SK-N-SH (cell line): Measurements from ENCODE around the gene UPF2. TPM values are rescaled to one million over a fixed set of nuclear protein-coding genes. Genes with fewer than 3 reads are reported as not detected.

Source experiments
- CTCF ChIA-PET: fragments of 300-600, 350-600 bp; formaldehyde crosslinking; extraction: SDS; loops from one replicate; lab custom pipeline; 2021; lab: Yijun Ruan, JAX
- POLR2A ChIA-PET: fragments of 350-600 bp; sonication (Branson Sonifier 250); formaldehyde crosslinking; extraction: SDS; loops from one replicate; lab custom pipeline; 2020; ENCODE audit warnings: antibody characterized with exemption, inconsistent platforms; lab: Yijun Ruan, JAX
- DNase-seq: peaks from one replicate; pipeline ENCODE4 v3.0.0; 2012
- H2AFZ ChIP-seq: fragments of 200-600 bp; sonication (generic); 2 replicates; pipeline ENCODE4 v1.8.1; 2016; ENCODE audit warnings: antibody characterized with exemption, mild to moderate bottlenecking, low read depth
- H3F3A ChIP-seq: fragments of 200-600 bp; sonication (generic); replicated peaks from 2 replicates; pipeline ENCODE3; 2016; ENCODE audit warnings: antibody characterized with exemption, mild to moderate bottlenecking; ENCODE audit not compliant: insufficient read depth
- H3K27ac ChIP-seq, 2 experiments: fragments of 200-500 bp in 1 of 2; fragments of 200-600 bp in 1 of 2; sonication (Bioruptor generic) in 1 of 2; sonication (generic), shearing (Covaris generic) in 1 of 2; 2 replicates each; pipeline versions ENCODE4 v1.5.1 to v1.6.1; 2014 to 2016; ENCODE audit warnings: low read depth in 2 of 2, inconsistent platforms in 1 of 2, low read length in 1 of 2, mild to moderate bottlenecking in 1 of 2, mixed read lengths in 1 of 2
- H3K27me3 ChIP-seq: fragments of 200-600 bp; sonication (generic), shearing (Covaris generic); 2 replicates; pipeline ENCODE4 v1.6.1; 2016; ENCODE audit warnings: mixed run types; ENCODE audit not compliant: insufficient read depth
- H3K36me3 ChIP-seq, 2 experiments: fragments of 200-500 bp in 1 of 2; fragments of 200-600 bp in 1 of 2; sonication (Bioruptor generic) in 1 of 2; sonication (generic) in 1 of 2; replicated peaks in 1 of 2; 2 replicates each; pipeline versions ENCODE3 to v1.5.1; 2014 to 2016; ENCODE audit warnings: low read length in 1 of 2, mild to moderate bottlenecking in 1 of 2; ENCODE audit not compliant: insufficient read depth in 2 of 2, control insufficient read depth in 1 of 2
- H3K4me1 ChIP-seq, 2 experiments: fragments of 200-500 bp in 1 of 2; fragments of 200-600 bp in 1 of 2; sonication (Bioruptor generic) in 1 of 2; sonication (generic), shearing (Covaris generic) in 1 of 2; 2 replicates each; pipeline versions ENCODE4 v1.5.1 to v1.6.1; 2014 to 2016; ENCODE audit warnings: low read depth in 1 of 2, low read length in 1 of 2, mixed run types in 1 of 2; ENCODE audit not compliant: insufficient read depth in 2 of 2, control insufficient read depth in 1 of 2
- H3K4me2 ChIP-seq: fragments of 200-600 bp; sonication (generic), shearing (Covaris generic); 2 replicates; pipeline ENCODE4 v1.6.1; 2017; ENCODE audit warnings: mixed run types
- H3K4me3 ChIP-seq, 2 experiments: fragments of 200-500 bp in 1 of 2; fragments of 200-600 bp in 1 of 2; sonication (Bioruptor generic) in 1 of 2; sonication (generic), shearing (Covaris generic) in 1 of 2; 2 replicates each; pipeline versions ENCODE4 v1.5.1 to v1.8.1; 2014 to 2016; ENCODE audit warnings: low read depth in 2 of 2, inconsistent platforms in 1 of 2, low read length in 1 of 2, mild to moderate bottlenecking in 1 of 2, mixed read lengths in 1 of 2, moderate library complexity in 1 of 2
- H3K79me2 ChIP-seq: fragments of 200-600 bp; sonication (generic); 2 replicates; pipeline ENCODE4 v1.8.1; 2017; ENCODE audit warnings: mild to moderate bottlenecking; ENCODE audit not compliant: insufficient read depth
- H3K9ac ChIP-seq: fragments of 200-600 bp; sonication (generic); 2 replicates; pipeline ENCODE4 v1.6.1; 2017; ENCODE audit warnings: mixed run types
- H3K9me2 ChIP-seq: fragments of 200-600 bp; sonication (generic); 2 replicates; pipeline ENCODE4 v1.6.1; 2017; ENCODE audit warnings: mixed run types
- H3K9me3 ChIP-seq: fragments of 200-600 bp; sonication (generic); 2 replicates; pipeline ENCODE4 v1.6.1; 2017; ENCODE audit warnings: mixed run types, mild to moderate bottlenecking, moderate library complexity
- H4K20me1 ChIP-seq: fragments of 200-600 bp; sonication (generic); 2 replicates; pipeline ENCODE4 v1.6.1; 2017; ENCODE audit warnings: mild to moderate bottlenecking, mixed run types; ENCODE audit not compliant: insufficient read depth
- CHD2 ChIP-seq: fragments of 150-350 bp; IDR thresholded peaks from 2 replicates; pipeline ENCODE4 v1.6.1; 2018; ENCODE audit warnings: low read length; ENCODE audit not compliant: partially characterized antibody
- EZH2phosphoT487 ChIP-seq: fragments of 200-600 bp; sonication (generic); IDR thresholded peaks from 2 replicates; pipeline ENCODE4 v1.6.1; 2017; ENCODE audit warnings: low read depth, mixed run types, mild to moderate bottlenecking, antibody characterized with exemption, moderate library complexity, borderline replicate concordance
- FOSL2 ChIP-seq: IDR thresholded peaks from 2 replicates; pipeline ENCODE4 v1.4.0; 2012; ENCODE audit warnings: low read depth, mild to moderate bottlenecking, moderate library complexity, borderline replicate concordance
- FOXJ3 ChIP-seq: sonication (generic); formaldehyde crosslinking; IDR thresholded peaks from 2 replicates; pipeline ENCODE4 v1.5.1; 2020; ENCODE audit warnings: mild to moderate bottlenecking, missing genetic modification reagents
- GABPA ChIP-seq: IDR thresholded peaks from 2 replicates; pipeline ENCODE4 v1.4.0; 2012; ENCODE audit warnings: low read depth, mild to moderate bottlenecking
- GATA2 ChIP-seq: sonication (generic); formaldehyde crosslinking; IDR thresholded peaks from 2 replicates; pipeline ENCODE4 v1.5.0; 2020; ENCODE audit warnings: mild to moderate bottlenecking, missing genetic modification reagents
- MAX ChIP-seq: IDR thresholded peaks from 2 replicates; pipeline ENCODE4 v1.4.0; 2012; ENCODE audit warnings: low read depth
- NFIC ChIP-seq: IDR thresholded peaks from 2 replicates; pipeline ENCODE4 v1.4.0; 2012; ENCODE audit warnings: borderline replicate concordance
- POLR2AphosphoS5 ChIP-seq: IDR thresholded peaks from 2 replicates; pipeline ENCODE4 v1.6.1; 2012; ENCODE audit warnings: low read depth, low read length
- RAD21 ChIP-seq: IDR thresholded peaks from 2 replicates; pipeline ENCODE4 v1.6.1; 2012; ENCODE audit warnings: mild to moderate bottlenecking, low read length
- RCOR1 ChIP-seq: fragments of 150-350 bp; IDR thresholded peaks from 2 replicates; pipeline ENCODE4 v1.6.1; 2017; ENCODE audit warnings: antibody characterized with exemption, low read length
- REST ChIP-seq: IDR thresholded peaks from 2 replicates; pipeline ENCODE4 v1.6.1; 2012; ENCODE audit warnings: mild to moderate bottlenecking, low read depth, low read length, moderate library complexity
- RFX5 ChIP-seq: IDR thresholded peaks from 2 replicates; pipeline ENCODE4 v1.6.1; 2012; ENCODE audit warnings: mild to moderate bottlenecking, improper control_type of control experiment, low read length
- RXRA ChIP-seq: IDR thresholded peaks from 2 replicates; pipeline ENCODE4 v1.4.0; 2012; ENCODE audit warnings: low read depth, mild to moderate bottlenecking, borderline replicate concordance
- SIN3A ChIP-seq: IDR thresholded peaks from 2 replicates; pipeline ENCODE4 v1.6.1; 2012; ENCODE audit warnings: low read depth, mild to moderate bottlenecking, low read length, moderate library complexity, borderline replicate concordance
- SMC3 ChIP-seq: IDR thresholded peaks from 2 replicates; pipeline ENCODE4 v1.6.1; 2012; ENCODE audit warnings: low read depth, low read length, improper control_type of control experiment
- TAF1 ChIP-seq: IDR thresholded peaks from 2 replicates; pipeline ENCODE4 v1.6.1; 2012; ENCODE audit warnings: low read depth, mild to moderate bottlenecking, low read length, moderate library complexity, borderline replicate concordance
- TEAD4 ChIP-seq: IDR thresholded peaks from 2 replicates; pipeline ENCODE4 v1.4.0; 2012; ENCODE audit warnings: mild to moderate bottlenecking, borderline replicate concordance; ENCODE audit not compliant: insufficient read depth
- YY1 ChIP-seq: IDR thresholded peaks from 2 replicates; pipeline ENCODE4 v1.4.0; 2012; ENCODE audit warnings: low read depth, mild to moderate bottlenecking
- WGBS: methylation state at CpG from one replicate; pipeline ENCODE4 v1.1.6; 2017; ENCODE audit warnings: low lambda C conversion rate; 5-methylcytosine and 5-hydroxymethylcytosine counted together
- polyA plus RNA-seq, 3 experiments: library from polyadenylated mRNA; depleted of rRNA; stranded (reverse); fragments of >200 nt; gene quantifications; 2 replicates each; pipeline ENCODE4 v1.2.3, GENCODE V29; 2012
- TF ChIP-seq, protein P1 (sequence below): IDR thresholded peaks from 2 replicates; pipeline ENCODE4; 2012
- TF ChIP-seq, protein P2 (sequence below): IDR thresholded peaks from 2 replicates; pipeline ENCODE4 v1.4.0; 2012; ENCODE audit warnings: low read depth, borderline replicate concordance
- TF ChIP-seq, protein P3 (sequence below): IDR thresholded peaks from 2 replicates; pipeline ENCODE4 v1.4.0; 2012; ENCODE audit warnings: low read depth, borderline replicate concordance

Gene UPF2
- polyA plus RNA-seq, 1 of the 3 experiments (the other 2 are of a cell fraction): 4.7 TPM

GRCh38 chr10:12042797-12043651 lies at the start of gene UPF2 (continued):
- TF ChIP-seq RAD21 (no peak), TAF1 (0 out of 2 replicates have a peak, but pooled peaks have one; percentile 29), SMC3 (no peak), POLR2AphosphoS5 (peak; percentile 59), EZH2phosphoT487 (no peak), FOSL2 (no peak), SIN3A (0 out of 2 replicates have a peak, but pooled peaks have one; percentile 55), YY1 (peak; percentile 65)
- TF ChIP-seq, protein P1, sequence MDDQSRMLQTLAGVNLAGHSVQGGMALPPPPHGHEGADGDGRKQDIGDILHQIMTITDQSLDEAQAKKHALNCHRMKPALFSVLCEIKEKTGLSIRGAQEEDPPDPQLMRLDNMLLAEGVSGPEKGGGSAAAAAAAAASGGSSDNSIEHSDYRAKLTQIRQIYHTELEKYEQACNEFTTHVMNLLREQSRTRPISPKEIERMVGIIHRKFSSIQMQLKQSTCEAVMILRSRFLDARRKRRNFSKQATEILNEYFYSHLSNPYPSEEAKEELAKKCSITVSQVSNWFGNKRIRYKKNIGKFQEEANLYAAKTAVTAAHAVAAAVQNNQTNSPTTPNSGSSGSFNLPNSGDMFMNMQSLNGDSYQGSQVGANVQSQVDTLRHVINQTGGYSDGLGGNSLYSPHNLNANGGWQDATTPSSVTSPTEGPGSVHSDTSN: peak; percentile 85

GRCh38 chr10:12091421-12091820 lies 48.8 kb upstream of the UPF2 start:
- CTCF ChIA-PET: no interaction called here
- no peak overlapping the region for H3K9ac ChIP-seq
- no peaks in the 10 kb centered on the region for H3F3A ChIP-seq
- DNase-seq: no peak
- POLR2A ChIA-PET: interaction anchor here (0.6 kb wide), 1 partner anchor 45 kb away, joined by 3 read pairs; no protein-coding TSS in a partner anchor
- no peak overlapping the region for H3K27ac ChIP-seq
- H3K4me1 ChIP-seq: no peaks in the 10 kb centered on the region
- no peak overlapping the region for H3K4me3 ChIP-seq
- H3K36me3 ChIP-seq: peaks cover 17 to 33% of the 10 kb centered on the region in 2 experiments
- no peaks in the 10 kb centered on the region for H3K9me3 ChIP-seq
- no peak overlapping the region for H3K4me2 ChIP-seq
- no peak overlapping the region for H2AFZ ChIP-seq
- 100% methylated on average over 4 of the region's 4 CpGs for WGBS
- no peaks in the 10 kb centered on the region for H3K27me3 ChIP-seq
- H3K9me2 ChIP-seq: no peaks in the 10 kb centered on the region
- H3K79me2 ChIP-seq: no peaks in the 10 kb centered on the region
- no peaks in the 10 kb centered on the region for H4K20me1 ChIP-seq
- TF ChIP-seq EZH2phosphoT487 (no peak), GATA2 (CRISPR knock-in tag) (no peak), POLR2AphosphoS5 (no peak), RFX5 (no peak), RCOR1 (no peak), CHD2 (no peak), NFIC (no peak), RXRA (no peak), RAD21 (no peak), GABPA (no peak), MAX (no peak), TEAD4 (no peak), FOXJ3 (CRISPR knock-in tag) (no peak), REST (no peak)
- TF ChIP-seq, protein P2, sequence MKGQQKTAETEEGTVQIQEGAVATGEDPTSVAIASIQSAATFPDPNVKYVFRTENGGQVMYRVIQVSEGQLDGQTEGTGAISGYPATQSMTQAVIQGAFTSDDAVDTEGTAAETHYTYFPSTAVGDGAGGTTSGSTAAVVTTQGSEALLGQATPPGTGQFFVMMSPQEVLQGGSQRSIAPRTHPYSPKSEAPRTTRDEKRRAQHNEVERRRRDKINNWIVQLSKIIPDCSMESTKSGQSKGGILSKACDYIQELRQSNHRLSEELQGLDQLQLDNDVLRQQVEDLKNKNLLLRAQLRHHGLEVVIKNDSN: no peak
- TF ChIP-seq, protein P3, sequence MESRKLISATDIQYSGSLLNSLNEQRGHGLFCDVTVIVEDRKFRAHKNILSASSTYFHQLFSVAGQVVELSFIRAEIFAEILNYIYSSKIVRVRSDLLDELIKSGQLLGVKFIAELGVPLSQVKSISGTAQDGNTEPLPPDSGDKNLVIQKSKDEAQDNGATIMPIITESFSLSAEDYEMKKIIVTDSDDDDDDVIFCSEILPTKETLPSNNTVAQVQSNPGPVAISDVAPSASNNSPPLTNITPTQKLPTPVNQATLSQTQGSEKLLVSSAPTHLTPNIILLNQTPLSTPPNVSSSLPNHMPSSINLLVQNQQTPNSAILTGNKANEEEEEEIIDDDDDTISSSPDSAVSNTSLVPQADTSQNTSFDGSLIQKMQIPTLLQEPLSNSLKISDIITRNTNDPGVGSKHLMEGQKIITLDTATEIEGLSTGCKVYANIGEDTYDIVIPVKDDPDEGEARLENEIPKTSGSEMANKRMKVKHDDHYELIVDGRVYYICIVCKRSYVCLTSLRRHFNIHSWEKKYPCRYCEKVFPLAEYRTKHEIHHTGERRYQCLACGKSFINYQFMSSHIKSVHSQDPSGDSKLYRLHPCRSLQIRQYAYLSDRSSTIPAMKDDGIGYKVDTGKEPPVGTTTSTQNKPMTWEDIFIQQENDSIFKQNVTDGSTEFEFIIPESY: no peak
